ENCODE data around the gene CST1. TPM values are rescaled to one million over a fixed set of nuclear protein-coding genes. Genes with fewer than 3 reads are reported as not detected.
"Not testable (repeated sequence)": the region's sequence is repeated elsewhere in the genome, so short reads cannot be mapped to it uniquely, and the experiment has no call there.

Gene CST1
- total RNA-seq, 2 experiments from 2014 or later, result not detected

- Histone ChIP-seq H3K79me2 (ENCODE audit: insufficient read depth, low read depth, low read length) (no peaks in the 10 kb centered on the region), H3K27ac (ENCODE audit: low read depth, low read length, poor library complexity, severe bottlenecking) (no peak overlapping the region), H3K4me3 (ENCODE audit: low read depth, low read length, poor library complexity, severe bottlenecking) (no peak overlapping the region), H3K9me2 (ENCODE audit: insufficient read depth, low read length) (no peaks in the 10 kb centered on the region), H3K36me3 (ENCODE audit: insufficient read depth, low read length) (no peaks in the 10 kb centered on the region), H4K20me1 (ENCODE audit: insufficient read depth, low read length) (no peaks in the 10 kb centered on the region), H3K4me1 (ENCODE audit: insufficient read depth, low read length, poor library complexity, severe bottlenecking) (no peaks in the 10 kb centered on the region), H3K9me3 (ENCODE audit: low read length) (no peaks in the 10 kb centered on the region), H2AFZ (ENCODE audit: low read length) (no peak overlapping the region), H3K4me2 (ENCODE audit: low read length) (no peak overlapping the region)
- TF ChIP-seq EZH2phosphoT487 (IDR thresholded peaks at IDR 0.05; ENCODE audit: borderline replicate concordance, low read depth, low read length) (no peak), CTCF (conservative IDR thresholded peaks at IDR 0.05; ENCODE audit: low read length) (no peak)
- CTCF ChIA-PET (ENCODE audit: unreplicated experiment), result no interaction called here
- POLR2A ChIA-PET, result no interaction called here
- no TSS peak for BruUV-seq (replicated peaks)
- DNase-seq (ENCODE audit: low spot score), result no peak
- intact Hi-C loops (cut with micrococcal nuclease; ENCODE audit: unreplicated experiment), result no loop called here
Measured at GRCh38 chr20:23721962-23722361, 28.8 kb downstream of the CST1 start.

- H3K79me2 ChIP-seq (ENCODE audit: insufficient read depth, low read depth, low read length); CTCF ChIA-PET (ENCODE audit: unreplicated experiment); H3K4me1 ChIP-seq (ENCODE audit: insufficient read depth, low read length, poor library complexity, severe bottlenecking); H3K9me2 ChIP-seq (ENCODE audit: insufficient read depth, low read length); BruUV-seq (replicated peaks); H3K36me3 ChIP-seq (ENCODE audit: insufficient read depth, low read length); DNase-seq (ENCODE audit: low spot score); H3K9me3 ChIP-seq (ENCODE audit: low read length); H2AFZ ChIP-seq (ENCODE audit: low read length); H3K4me2 ChIP-seq (ENCODE audit: low read length); POLR2A ChIA-PET; intact Hi-C loops (cut with micrococcal nuclease; ENCODE audit: unreplicated experiment); H4K20me1 ChIP-seq (ENCODE audit: insufficient read depth, low read length); H3K27ac ChIP-seq (ENCODE audit: low read depth, low read length, poor library complexity, severe bottlenecking); H3K4me3 ChIP-seq (ENCODE audit: low read depth, low read length, poor library complexity, severe bottlenecking): not testable (repeated sequence)
Measured at GRCh38 chr20:23719351-23719750, 31.4 kb downstream of the CST1 start.

- H2AFZ ChIP-seq (ENCODE audit: low read length); H3K4me3 ChIP-seq (ENCODE audit: low read depth, low read length, poor library complexity, severe bottlenecking); BruUV-seq (replicated peaks); H3K4me1 ChIP-seq (ENCODE audit: insufficient read depth, low read length, poor library complexity, severe bottlenecking); H3K79me2 ChIP-seq (ENCODE audit: insufficient read depth, low read depth, low read length); H3K4me2 ChIP-seq (ENCODE audit: low read length); H3K36me3 ChIP-seq (ENCODE audit: insufficient read depth, low read length); POLR2A ChIA-PET; intact Hi-C loops (cut with micrococcal nuclease; ENCODE audit: unreplicated experiment); H4K20me1 ChIP-seq (ENCODE audit: insufficient read depth, low read length); H3K9me2 ChIP-seq (ENCODE audit: insufficient read depth, low read length); DNase-seq (ENCODE audit: low spot score); H3K27ac ChIP-seq (ENCODE audit: low read depth, low read length, poor library complexity, severe bottlenecking); H3K9me3 ChIP-seq (ENCODE audit: low read length); CTCF ChIA-PET (ENCODE audit: unreplicated experiment): not testable (repeated sequence)
Measured at GRCh38 chr20:23711778-23712177, 39.0 kb downstream of the CST1 start.

GRCh38 chr20:23710771-23711170, 40.0 kb downstream of the CST1 start:
- Histone ChIP-seq H3K36me3 (ENCODE audit: insufficient read depth, low read length) (no peaks in the 10 kb centered on the region), H2AFZ (ENCODE audit: low read length) (no peak overlapping the region), H3K9me2 (ENCODE audit: insufficient read depth, low read length) (no peaks in the 10 kb centered on the region), H3K4me3 (ENCODE audit: low read depth, low read length, poor library complexity, severe bottlenecking) (no peak overlapping the region), H3K27ac (ENCODE audit: low read depth, low read length, poor library complexity, severe bottlenecking) (no peak overlapping the region), H3K4me1 (ENCODE audit: insufficient read depth, low read length, poor library complexity, severe bottlenecking) (no peaks in the 10 kb centered on the region), H3K4me2 (ENCODE audit: low read length) (no peak overlapping the region), H3K9me3 (ENCODE audit: low read length) (no peaks in the 10 kb centered on the region), H4K20me1 (ENCODE audit: insufficient read depth, low read length) (no peaks in the 10 kb centered on the region), H3K79me2 (ENCODE audit: insufficient read depth, low read depth, low read length) (no peaks in the 10 kb centered on the region)
- no peak for TF ChIP-seq EZH2phosphoT487 (IDR thresholded peaks at IDR 0.05; ENCODE audit: borderline replicate concordance, low read depth, low read length)
- no peak for TF ChIP-seq CTCF (conservative IDR thresholded peaks at IDR 0.05; ENCODE audit: low read length)
- POLR2A ChIA-PET, result no interaction called here
- CTCF ChIA-PET (ENCODE audit: unreplicated experiment), result no interaction called here
- intact Hi-C loops (cut with micrococcal nuclease; ENCODE audit: unreplicated experiment), result no loop called here
- DNase-seq (ENCODE audit: low spot score), result no peak
- BruUV-seq (replicated peaks), result no TSS peak
